ENCODE data around the gene RASA3.

RASA3 gene

GRCh38 chr13:113936166-113936965 is 196.1 kb downstream of the RASA3 start:
- no peak for DNase-seq (ENCODE audit: low spot score)

GRCh38 chr13:113935001-113935844 is 197.2 kb downstream of the RASA3 start:
- DNase-seq (ENCODE audit: low spot score), result no peak

GRCh38 chr13:113934576-113934975 is 197.8 kb downstream of the RASA3 start:
- no peak for DNase-seq (ENCODE audit: low spot score)

DNA sequence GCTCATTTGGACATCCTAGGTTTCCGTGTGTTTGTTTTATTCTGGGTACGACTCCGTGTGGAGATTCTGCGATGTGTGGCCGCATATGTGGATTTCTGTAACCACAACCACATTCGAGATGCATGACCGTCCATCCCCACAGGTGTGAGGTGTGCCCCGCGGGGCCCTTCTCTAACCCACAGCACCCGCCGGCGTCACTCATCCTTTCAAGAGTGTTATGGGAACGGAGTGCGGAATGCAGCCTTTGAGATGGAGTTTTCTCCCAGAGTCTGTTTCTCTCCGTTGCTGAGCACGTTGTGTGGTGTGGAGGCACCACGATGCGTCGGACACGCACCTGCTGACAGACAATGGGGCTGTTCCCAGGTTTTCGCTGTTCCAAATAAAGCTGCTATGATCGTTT is 198.5 kb downstream of the RASA3 start:
- DNase-seq (ENCODE audit: low spot score), result no peak

DNA sequence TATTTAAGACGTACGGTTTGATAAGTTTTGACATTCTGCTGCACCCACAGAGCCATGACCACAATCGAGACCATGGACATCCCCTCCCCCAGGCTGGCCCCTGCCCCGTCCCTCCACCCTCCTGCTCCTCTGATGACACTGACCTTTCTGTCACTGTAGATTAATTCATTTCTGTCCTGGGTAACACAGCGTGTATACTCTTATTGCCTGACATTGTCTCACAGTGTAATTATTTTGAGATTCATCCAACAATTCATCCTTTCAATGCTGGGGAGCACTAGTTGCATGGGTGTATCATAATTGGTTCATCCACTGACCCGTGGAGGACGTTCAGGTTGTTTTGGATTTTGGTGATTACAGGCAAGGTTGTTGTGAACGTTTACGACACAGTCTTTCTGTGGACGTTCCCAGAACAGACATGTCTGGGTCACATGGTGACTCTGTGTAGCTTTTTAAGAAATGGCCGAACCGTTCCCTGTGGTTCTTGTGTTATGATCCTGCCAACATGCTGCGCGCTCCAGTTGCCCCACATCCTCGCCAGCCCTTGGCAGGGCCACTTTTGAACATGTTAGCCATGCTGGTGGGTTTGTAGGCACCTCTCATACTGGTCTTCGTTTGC is 200.5 kb downstream of the RASA3 start:
- no peak for DNase-seq (ENCODE audit: low spot score)

GRCh38 chr13:113930671-113931637 is 201.5 kb downstream of the RASA3 start:
- DNase-seq (ENCODE audit: low spot score), result no peak

- DNase-seq (ENCODE audit: low spot score), result no peak
These were observed 202.5 kb downstream of the RASA3 start for GRCh38 chr13:113929628-113930615.

GRCh38 chr13:113928685-113929627 is 203.5 kb downstream of the RASA3 start:
- DNase-seq (ENCODE audit: low spot score), result no peak
